ENCODE measurements around the gene SNAP47. TPM values are rescaled to one million over a fixed set of nuclear protein-coding genes. Genes with fewer than 3 reads are reported as not detected.

The SNAP47 gene
- total RNA-seq, 1 donor from 2014 or later: 52.8 TPM

DNA sequence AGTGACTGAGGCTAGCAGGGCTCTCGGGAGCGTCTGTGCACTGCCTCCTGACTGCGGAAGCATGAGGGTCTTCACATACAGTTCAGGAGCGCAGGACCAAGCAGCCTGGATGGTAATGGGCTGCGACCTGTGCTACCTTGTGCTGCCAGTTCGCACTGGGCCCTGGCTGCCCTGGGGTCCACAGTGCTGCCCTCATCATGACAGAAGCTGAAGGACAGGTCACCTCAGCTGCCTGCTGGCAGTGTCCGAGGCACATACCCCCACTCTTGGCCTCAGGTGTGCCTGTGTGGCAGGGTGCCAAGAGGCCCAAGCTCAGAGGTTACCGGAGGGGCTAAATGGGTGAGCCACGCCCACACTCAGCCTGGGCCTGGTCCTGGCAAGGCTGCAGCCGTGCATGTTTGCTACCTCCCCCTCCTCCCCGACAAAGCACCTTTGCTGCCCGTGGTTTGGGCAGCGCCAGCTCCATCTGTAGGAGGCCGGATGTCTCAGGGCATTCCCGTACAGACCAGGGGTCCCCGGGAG is 4.5 kb upstream of the SNAP47 start:
- Histone ChIP-seq H3K9ac (no peak overlapping the region), H3K27ac (no peak overlapping the region), H3K27me3 (peaks cover 5% of the 10 kb centered on the region), H3K79me2 (ENCODE audit: low read depth) (peaks cover 21% of the 10 kb centered on the region), H3K4me2 (no peak overlapping the region), H3K4me1 (peaks cover 13% of the 10 kb centered on the region), H3F3A (ENCODE audit: low read depth) (peaks cover 29% of the 10 kb centered on the region), H3K4me3 (no peak overlapping the region), H3K9me3 (ENCODE audit: low read depth) (no peaks in the 10 kb centered on the region), H3K36me3 (no peaks in the 10 kb centered on the region), H2AFZ (replicated peaks) (no peak overlapping the region), H4K20me1 (ENCODE audit: low read depth) (peaks cover 29% of the 10 kb centered on the region)
- TF ChIP-seq, protein P1, sequence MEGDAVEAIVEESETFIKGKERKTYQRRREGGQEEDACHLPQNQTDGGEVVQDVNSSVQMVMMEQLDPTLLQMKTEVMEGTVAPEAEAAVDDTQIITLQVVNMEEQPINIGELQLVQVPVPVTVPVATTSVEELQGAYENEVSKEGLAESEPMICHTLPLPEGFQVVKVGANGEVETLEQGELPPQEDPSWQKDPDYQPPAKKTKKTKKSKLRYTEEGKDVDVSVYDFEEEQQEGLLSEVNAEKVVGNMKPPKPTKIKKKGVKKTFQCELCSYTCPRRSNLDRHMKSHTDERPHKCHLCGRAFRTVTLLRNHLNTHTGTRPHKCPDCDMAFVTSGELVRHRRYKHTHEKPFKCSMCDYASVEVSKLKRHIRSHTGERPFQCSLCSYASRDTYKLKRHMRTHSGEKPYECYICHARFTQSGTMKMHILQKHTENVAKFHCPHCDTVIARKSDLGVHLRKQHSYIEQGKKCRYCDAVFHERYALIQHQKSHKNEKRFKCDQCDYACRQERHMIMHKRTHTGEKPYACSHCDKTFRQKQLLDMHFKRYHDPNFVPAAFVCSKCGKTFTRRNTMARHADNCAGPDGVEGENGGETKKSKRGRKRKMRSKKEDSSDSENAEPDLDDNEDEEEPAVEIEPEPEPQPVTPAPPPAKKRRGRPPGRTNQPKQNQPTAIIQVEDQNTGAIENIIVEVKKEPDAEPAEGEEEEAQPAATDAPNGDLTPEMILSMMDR (IDR thresholded peaks at IDR 0.05): no peak
- TF ChIP-seq EZH2phosphoT487 (IDR thresholded peaks at IDR 0.05) (no peak), EZH2 (IDR thresholded peaks at IDR 0.05) (no peak)
- Mint-ChIP-seq H3K4me3 (no peak overlapping the region), H3K27me3 (ENCODE audit: insufficient read depth, low read depth) (peaks cover 5% of the 10 kb centered on the region), H3K4me1 (peaks cover 33% of the 10 kb centered on the region), H3K27ac (no peak overlapping the region), H3K36me3 (no peaks in the 10 kb centered on the region), H3K9me3 (no peaks in the 10 kb centered on the region)
- no peak for DNase-seq (ENCODE audit: low spot score)

DNA sequence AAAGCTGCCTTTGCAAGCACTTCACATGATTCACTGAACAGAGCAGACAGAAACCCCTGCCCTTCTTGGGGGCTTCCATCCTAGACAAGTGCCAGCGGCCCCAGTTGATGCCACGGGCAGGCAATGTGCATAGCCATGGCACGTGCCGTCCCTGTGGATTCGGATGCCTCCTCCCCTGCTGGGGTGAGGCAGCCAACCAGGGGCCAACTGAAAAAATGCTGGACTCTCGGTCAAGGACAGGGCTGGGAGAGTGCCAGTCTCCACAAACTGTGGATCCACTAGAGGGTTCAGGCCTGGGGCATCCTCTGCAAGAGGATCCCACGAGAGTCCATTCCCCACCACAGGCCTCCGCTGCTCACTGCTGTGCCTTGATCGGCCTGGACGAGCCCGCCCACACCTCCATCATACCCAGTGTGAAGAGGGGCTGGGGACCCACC is 4.0 kb upstream of the SNAP47 start:
- H3K9me3 ChIP-seq (ENCODE audit: low read depth): no peaks in the 10 kb centered on the region
- Mint-ChIP-seq H3K4me1 (peaks cover 36% of the 10 kb centered on the region), H3K36me3 (no peaks in the 10 kb centered on the region), H3K27me3 (ENCODE audit: insufficient read depth, low read depth) (peaks cover 5% of the 10 kb centered on the region), H3K4me3 (no peak overlapping the region), H3K27ac (no peak overlapping the region), H3K9me3 (no peaks in the 10 kb centered on the region)
- no peak overlapping the region for H3K4me2 ChIP-seq
- peaks cover 13% of the 10 kb centered on the region for H3K4me1 ChIP-seq
- peaks cover 27% of the 10 kb centered on the region for H3K79me2 ChIP-seq (ENCODE audit: low read depth)
- H4K20me1 ChIP-seq (ENCODE audit: low read depth): peaks cover 29% of the 10 kb centered on the region
- no peak overlapping the region for H2AFZ ChIP-seq (replicated peaks)
- H3K27me3 ChIP-seq: peaks cover 5% of the 10 kb centered on the region
- no peak for TF ChIP-seq EZH2 (IDR thresholded peaks at IDR 0.05)
- TF ChIP-seq, protein P1 (IDR thresholded peaks at IDR 0.05): no peak
- no peak for TF ChIP-seq EZH2phosphoT487 (IDR thresholded peaks at IDR 0.05)
- H3K4me3 ChIP-seq: no peak overlapping the region
- H3F3A ChIP-seq (ENCODE audit: low read depth): peaks cover 29% of the 10 kb centered on the region
- H3K36me3 ChIP-seq: no peaks in the 10 kb centered on the region
- no peak overlapping the region for H3K27ac ChIP-seq
- no peak overlapping the region for H3K9ac ChIP-seq
- no peak for DNase-seq (ENCODE audit: low spot score)

DNA sequence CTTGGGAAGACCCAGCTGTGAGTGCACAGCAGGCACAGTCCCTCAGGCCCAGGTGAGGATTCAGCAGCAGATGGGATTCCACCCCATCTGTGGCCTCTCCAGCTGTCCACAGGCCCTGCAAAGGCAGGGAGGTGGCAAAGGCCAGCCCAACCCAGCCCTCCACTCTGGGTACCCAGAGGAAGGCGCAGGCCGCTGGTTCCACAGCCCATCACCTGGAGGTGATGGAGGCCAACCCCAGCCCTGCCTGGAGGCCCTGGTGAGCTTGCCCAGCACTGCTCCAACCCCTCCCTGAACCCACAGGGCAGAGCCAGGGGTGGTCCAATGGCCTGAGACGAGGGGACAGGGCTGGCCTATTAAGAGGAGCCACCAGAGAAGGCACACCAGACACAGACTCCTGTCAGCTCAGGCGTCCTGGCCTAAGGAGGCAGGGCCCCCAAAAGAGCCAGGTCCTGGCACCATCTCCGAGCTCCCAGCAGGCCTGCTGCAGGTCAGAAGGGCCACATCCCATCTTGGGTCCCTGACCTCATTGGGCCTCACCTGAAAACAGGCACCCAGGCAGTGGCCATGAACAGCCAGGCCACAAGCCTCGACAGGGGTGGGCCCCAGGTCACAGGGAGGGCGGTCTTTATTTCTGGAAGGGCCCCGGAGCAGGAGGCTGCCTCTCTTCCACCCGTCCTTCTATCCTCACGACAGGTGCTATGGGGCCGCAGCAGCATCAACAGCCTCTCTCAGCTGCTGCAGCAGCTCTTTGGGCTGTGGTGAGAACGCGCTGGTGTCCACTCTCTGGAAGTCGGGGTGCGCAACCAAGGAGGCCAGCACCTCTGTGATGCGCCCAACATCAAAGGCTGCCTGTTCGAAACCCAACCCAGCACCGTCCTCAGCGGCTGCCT is 3.3 kb upstream of the SNAP47 start:
- no peak overlapping the region for H3K9ac ChIP-seq
- Mint-ChIP-seq H3K27ac (no peak overlapping the region), H3K27me3 (ENCODE audit: insufficient read depth, low read depth) (peaks cover 5% of the 10 kb centered on the region), H3K4me3 (no peak overlapping the region), H3K9me3 (no peaks in the 10 kb centered on the region), H3K4me1 (peaks cover 39% of the 10 kb centered on the region), H3K36me3 (no peaks in the 10 kb centered on the region)
- no peak overlapping the region for H3K27ac ChIP-seq
- peaks cover 29% of the 10 kb centered on the region for H3F3A ChIP-seq (ENCODE audit: low read depth)
- H3K27me3 ChIP-seq: no peaks in the 10 kb centered on the region
- peaks cover 35% of the 10 kb centered on the region for H4K20me1 ChIP-seq (ENCODE audit: low read depth)
- DNase-seq (ENCODE audit: low spot score): no peak
- no peaks in the 10 kb centered on the region for H3K9me3 ChIP-seq (ENCODE audit: low read depth)
- H3K4me2 ChIP-seq: no peak overlapping the region
- no peak overlapping the region for H2AFZ ChIP-seq (replicated peaks)
- TF ChIP-seq EZH2 (IDR thresholded peaks at IDR 0.05) (no peak), EZH2phosphoT487 (IDR thresholded peaks at IDR 0.05) (no peak)
- TF ChIP-seq, protein P1 (IDR thresholded peaks at IDR 0.05): no peak
- peaks cover 34% of the 10 kb centered on the region for H3K79me2 ChIP-seq (ENCODE audit: low read depth)
- no peak overlapping the region for H3K4me3 ChIP-seq
- no peaks in the 10 kb centered on the region for H3K36me3 ChIP-seq
- peaks cover 13% of the 10 kb centered on the region for H3K4me1 ChIP-seq
